Measurements from ENCODE around the gene BEST4.
"Not testable (repeated sequence)": the region's sequence is repeated elsewhere in the genome, so short reads cannot be mapped to it uniquely, and the experiment has no call there.

The BEST4 gene

DNA sequence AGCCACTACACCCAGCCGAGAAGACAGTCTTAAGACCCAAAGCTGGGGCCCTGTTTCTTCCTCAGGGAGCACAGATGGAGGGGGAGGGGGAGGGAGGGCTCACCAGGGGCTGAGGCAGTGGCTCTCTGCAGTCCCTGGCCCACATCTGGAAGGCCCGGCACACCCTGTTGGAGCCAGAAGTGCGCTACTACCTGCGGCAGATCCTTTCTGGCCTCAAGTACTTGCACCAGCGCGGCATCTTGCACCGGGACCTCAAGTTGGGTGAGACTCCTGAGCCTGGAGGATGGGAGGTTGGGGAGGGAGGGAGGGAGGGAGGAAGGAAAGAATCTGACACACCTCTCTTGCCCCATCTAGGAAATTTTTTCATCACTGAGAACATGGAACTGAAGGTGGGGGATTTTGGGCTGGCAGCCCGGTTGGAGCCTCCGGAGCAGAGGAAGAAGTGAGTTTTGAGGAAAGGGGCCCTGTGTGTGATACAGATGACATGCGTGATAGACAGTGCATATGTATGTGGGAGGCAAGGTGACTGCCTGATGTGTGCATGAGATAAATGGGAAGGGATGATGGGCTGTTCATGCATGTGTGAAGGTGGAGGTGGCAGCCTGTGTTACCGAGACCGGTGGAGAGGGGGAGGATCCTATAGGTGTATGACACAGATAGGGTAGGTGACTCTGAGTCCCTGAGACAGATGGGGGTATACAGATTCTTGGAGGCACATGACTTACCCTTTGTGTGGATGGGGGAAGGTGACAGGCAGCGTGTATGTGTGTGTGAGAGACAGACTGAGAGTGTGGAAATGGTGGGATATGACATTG is 13.7 kb upstream of the BEST4 start:
- peak; percentile 38 for DNase-seq

GRCh38 chr1:44799770-44800584 is 12.0 kb upstream of the BEST4 start, which contains the start of gene PLK3:
PLK3 (plus strand) TSS chr1:44800377; CDS start chr1:44800464, 87 bp downstream.
- DNase-seq, result peak; percentile 93

GRCh38 chr1:44798481-44799365 is 10.8 kb upstream of the BEST4 start:
- no peak for DNase-seq

DNA sequence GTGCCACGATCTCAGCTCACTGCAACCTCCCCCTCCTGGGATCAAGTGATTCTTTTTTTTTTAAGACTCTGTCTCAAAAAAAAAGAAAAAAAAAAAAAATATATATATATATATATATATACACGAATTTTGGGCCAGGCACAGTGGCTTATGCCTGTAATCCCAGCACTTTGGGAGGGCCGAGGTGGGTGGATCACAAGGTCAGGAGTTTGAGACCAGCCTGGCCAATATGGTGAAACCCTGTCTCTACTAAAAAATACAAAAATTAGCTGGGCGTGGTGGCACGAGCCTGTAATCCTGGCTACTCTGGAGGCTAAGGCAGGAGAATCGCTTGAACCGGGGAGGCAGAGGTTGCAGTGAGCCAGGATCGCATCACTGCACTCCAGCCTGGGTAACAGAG is 9.9 kb upstream of the BEST4 start:
- not testable (repeated sequence) for DNase-seq

DNA sequence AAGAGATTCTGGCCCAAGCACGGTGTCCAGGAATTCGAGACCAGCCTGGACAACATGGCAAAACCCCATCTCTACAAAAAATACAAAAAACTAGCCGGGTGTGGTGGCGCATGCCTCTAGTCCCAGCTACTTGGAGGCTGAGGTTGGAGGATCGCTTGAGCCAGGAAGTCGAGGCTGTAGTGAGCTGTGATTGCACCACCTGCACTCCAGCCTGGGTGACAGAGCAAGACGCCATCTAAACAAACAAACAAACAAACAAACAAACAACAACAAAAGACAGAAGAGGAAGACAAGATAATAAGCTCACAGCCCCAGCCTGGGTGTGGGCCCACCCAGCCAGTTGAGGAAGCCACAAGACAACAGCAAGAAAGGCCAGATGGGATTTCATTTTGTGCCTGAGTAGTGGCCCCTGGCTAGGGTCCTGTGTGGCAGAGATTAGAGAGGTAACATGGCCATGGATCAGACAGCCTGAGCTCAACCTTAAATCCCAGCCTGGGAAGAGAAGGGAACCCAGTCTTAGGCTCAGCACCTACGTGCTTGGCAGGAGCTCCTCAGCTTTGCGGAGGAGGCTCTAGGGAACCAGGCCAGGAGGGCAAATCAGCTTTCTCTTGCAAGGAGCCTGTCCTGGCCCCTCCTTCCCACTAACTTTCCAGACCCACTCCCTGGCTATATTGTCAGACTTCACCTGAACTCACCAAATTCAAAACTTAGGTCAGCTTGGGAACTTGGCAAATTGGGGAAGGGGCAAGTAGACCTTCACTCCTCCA is 4.9 kb upstream of the BEST4 start:
- DNase-seq, result peak; percentile 45

GRCh38 chr1:44790968-44791801 is 3.2 kb upstream of the BEST4 start:
- no peak for DNase-seq

GRCh38 chr1:44787506-44787905 is 464 bp downstream of the BEST4 start:
- no peak for DNase-seq

DNA sequence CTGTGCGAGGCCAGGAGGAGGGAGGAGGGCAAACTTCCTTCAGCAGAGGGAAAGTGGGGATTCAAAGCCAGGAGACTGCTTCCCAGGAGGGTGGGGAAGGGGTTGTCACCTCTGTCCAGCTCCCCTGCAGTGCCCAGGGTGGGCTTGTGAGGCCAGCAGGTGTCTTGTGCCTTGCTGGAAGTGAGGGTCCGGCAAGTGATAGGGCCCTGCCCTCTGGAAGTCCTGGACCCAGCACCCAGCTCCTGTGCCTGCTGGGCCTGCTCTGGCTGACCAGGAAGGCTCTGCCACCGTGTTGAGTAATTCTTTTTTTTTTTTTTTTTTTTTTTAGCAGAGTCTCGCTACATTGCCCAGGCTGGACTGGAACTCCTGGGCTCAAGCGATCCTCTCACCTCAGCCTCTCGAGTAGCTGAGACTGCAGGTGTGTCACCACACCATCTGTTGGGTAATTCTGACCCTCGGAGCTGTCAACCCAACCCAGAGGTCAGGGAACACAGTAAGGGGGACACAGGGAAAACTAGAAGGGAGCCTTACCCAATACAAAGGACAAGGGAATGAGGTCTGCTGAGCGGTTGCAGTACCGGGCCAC is 1.0 kb downstream of the BEST4 start:
- DNase-seq, result no peak

GRCh38 chr1:44786138-44786840 is 1.7 kb downstream of the BEST4 start:
- DNase-seq, result no peak

GRCh38 chr1:44785501-44786137 is 2.4 kb downstream of the BEST4 start:
- DNase-seq, result no peak

- no peak for DNase-seq
These were observed 3.0 kb downstream of the BEST4 start for GRCh38 chr1:44785029-44785380.

DNA sequence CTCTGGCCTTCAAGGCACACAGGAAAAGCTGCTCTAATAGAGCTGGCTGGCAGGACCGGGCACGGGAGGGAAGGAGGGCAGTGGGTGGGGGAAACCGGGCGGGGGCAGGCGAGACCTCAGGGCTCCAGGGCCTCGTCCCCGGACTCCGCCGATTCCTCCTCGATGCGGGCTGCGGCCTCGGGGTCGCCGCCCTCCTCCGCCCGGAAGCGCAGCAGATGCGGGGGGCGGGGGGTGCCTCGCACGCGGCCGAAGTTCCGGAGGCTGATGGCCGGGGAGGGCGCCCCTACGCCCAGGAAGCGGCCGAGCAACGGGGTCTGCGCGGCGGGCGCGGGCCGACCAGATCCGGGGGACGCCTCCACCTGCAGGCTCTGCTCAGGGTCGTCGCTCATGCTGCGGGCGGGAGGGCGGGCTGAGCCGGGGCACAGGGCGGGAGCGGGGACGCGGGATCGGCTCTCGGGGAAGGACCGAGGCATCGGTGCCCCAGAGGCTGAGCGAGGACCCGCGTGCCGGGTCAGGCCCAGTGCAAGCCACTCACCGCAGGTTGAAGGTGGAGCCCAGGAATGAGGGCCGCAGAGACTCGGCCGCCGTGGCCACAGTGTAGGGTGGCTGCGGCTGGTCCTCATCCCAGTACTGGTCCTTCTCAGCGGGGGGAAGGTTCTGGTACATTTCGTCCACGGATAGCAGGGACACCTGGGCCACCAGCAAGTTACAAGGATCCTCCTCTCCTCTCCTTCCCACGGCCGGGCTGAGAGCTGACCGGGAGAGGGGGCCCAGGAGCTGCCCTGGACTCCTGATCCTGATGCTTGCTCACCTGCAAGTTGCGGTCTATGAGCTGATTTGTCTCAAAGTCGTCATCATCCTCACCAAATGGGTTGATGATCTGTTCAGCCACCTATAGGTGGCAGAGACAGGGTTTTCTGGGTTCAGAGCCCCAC is 3.6 kb downstream of the BEST4 start:
- no peak for DNase-seq

GRCh38 chr1:44783697-44784093 is 4.3 kb downstream of the BEST4 start:
- DNase-seq, result no peak

GRCh38 chr1:44780583-44781121 is 7.3 kb downstream of the BEST4 start:
- no peak for DNase-seq

GRCh38 chr1:44778705-44779576 is 9.0 kb downstream of the BEST4 start:
- DNase-seq, result no peak

GRCh38 chr1:44777969-44778635 is 9.9 kb downstream of the BEST4 start:
- no peak for DNase-seq

GRCh38 chr1:44777547-44777946 is 10.4 kb downstream of the BEST4 start:
- no peak for DNase-seq
